GM23248 (cell line): ENCODE measurements around the gene MFSD2A. TPM values are rescaled to one million over a fixed set of nuclear protein-coding genes. Genes with fewer than 3 reads are reported as not detected.
"Not testable (repeated sequence)": the region's sequence is repeated elsewhere in the genome, so short reads cannot be mapped to it uniquely, and the experiment has no call there.

Experiments used
- DNase-seq: peaks from one replicate; pipeline ENCODE4 v3.0.0-alpha.2; 2015
- H2AFZ ChIP-seq: fragments of 200-600 bp; sonication (generic); 2 replicates; pipeline ENCODE4 v1.6.1; 2016; ENCODE audit warnings: antibody characterized with exemption
- H3F3A ChIP-seq: fragments of 200-600 bp; sonication (generic); 2 replicates; pipeline ENCODE4 v1.6.1; 2016; ENCODE audit warnings: mild to moderate bottlenecking, antibody characterized with exemption, mixed run types; ENCODE audit not compliant: insufficient read depth
- H3K27ac ChIP-seq: fragments of 200-600 bp; sonication (generic); 2 replicates; pipeline ENCODE4 v1.5.1; 2016; ENCODE audit warnings: mild to moderate bottlenecking
- H3K27me3 ChIP-seq: fragments of 200-600 bp; sonication (generic); replicated peaks from 2 replicates; pipeline ENCODE4 v1.6.1; 2016; ENCODE audit warnings: mild to moderate bottlenecking; ENCODE audit not compliant: insufficient read depth
- H3K36me3 ChIP-seq: fragments of 200-600 bp; sonication (generic); 2 replicates; pipeline ENCODE4 v1.6.1; 2016; ENCODE audit warnings: low read depth, mild to moderate bottlenecking
- H3K4me1 ChIP-seq: fragments of 200-600 bp; sonication (generic); 2 replicates; pipeline ENCODE4 v1.6.1; 2016; ENCODE audit warnings: mild to moderate bottlenecking; ENCODE audit not compliant: insufficient read depth
- H3K4me2 ChIP-seq: fragments of 200-600 bp; sonication (generic); one replicate; pipeline ENCODE4 v1.6.1; 2016; ENCODE audit warnings: mild to moderate bottlenecking; ENCODE audit not compliant: unreplicated experiment
- H3K4me3 ChIP-seq: fragments of 200-600 bp; sonication (generic); 2 replicates; pipeline ENCODE4 v1.5.1; 2016; ENCODE audit warnings: mild to moderate bottlenecking
- H3K79me2 ChIP-seq: fragments of 200-600 bp; sonication (generic); 2 replicates; pipeline ENCODE4 v1.6.1; 2016; ENCODE audit warnings: mild to moderate bottlenecking; ENCODE audit not compliant: insufficient read depth
- H3K9ac ChIP-seq: fragments of 200-600 bp; sonication (generic); 2 replicates; pipeline ENCODE4 v1.6.1; 2016; ENCODE audit warnings: mild to moderate bottlenecking
- H3K9me2 ChIP-seq: fragments of 200-600 bp; sonication (generic); 2 replicates; pipeline ENCODE4 v1.6.1; 2016; ENCODE audit warnings: mixed run types, mild to moderate bottlenecking, moderate library complexity; ENCODE audit not compliant: insufficient read depth
- H3K9me3 ChIP-seq: fragments of 200-600 bp; sonication (generic); one replicate; pipeline ENCODE4 v1.6.1; 2017; ENCODE audit warnings: low read depth
- H4K20me1 ChIP-seq: fragments of 200-600 bp; sonication (generic); 2 replicates; pipeline ENCODE4 v1.6.0; 2016; ENCODE audit not compliant: insufficient read depth
- EZH2 ChIP-seq: fragments of 200-600 bp; sonication (generic); IDR thresholded peaks from 2 replicates; pipeline ENCODE4 v1.6.1; 2018; ENCODE audit warnings: antibody characterized with exemption, mild to moderate bottlenecking; ENCODE audit not compliant: insufficient read depth, poor library complexity, severe bottlenecking
- EZH2phosphoT487 ChIP-seq: fragments of 200-600 bp; sonication (generic); IDR thresholded peaks from 2 replicates; pipeline ENCODE4 v1.6.1; 2018; ENCODE audit warnings: antibody characterized with exemption, moderate library complexity, mild to moderate bottlenecking, low read depth; ENCODE audit not compliant: insufficient read depth
- WGBS, 2 experiments: methylation state at CpG; one replicate each; pipeline ENCODE4 v1.1.6; 2015 to 2017; ENCODE audit warnings: low lambda C conversion rate in 2 of 2, low coverage in 1 of 2; ENCODE audit errors: missing lambda C conversion rate in 2 of 2; 5-methylcytosine and 5-hydroxymethylcytosine counted together
- in situ Hi-C: fragments of 300-500 bp; cut with MboI; formaldehyde crosslinking; loops from 2 replicates; pipeline ENCODE4 v1.15.0; 2020
- polyA plus RNA-seq: library from polyadenylated mRNA; unstranded; fragments of >200 nt; fragmentation: Nextera tagmentation; extraction: Ambion mirVana; gene quantifications from 2 replicates; pipeline ENCODE4 v1.2.1, GENCODE V29; 2016
- total RNA-seq: library from RNA; depleted of rRNA; stranded (reverse); fragments of >200 nt; shearing (Covaris generic); gene quantifications from 2 replicates; pipeline ENCODE4 v1.2.3, GENCODE V29; 2014

The MFSD2A gene
- total and polyA plus RNA-seq, 2 experiments from 2014 or later, result 4.2 to 4.6 TPM

- no peaks in the 10 kb centered on the region for H3K27me3 ChIP-seq
- no peak overlapping the region for H3K9ac ChIP-seq
- no peaks in the 10 kb centered on the region for H3K9me3 ChIP-seq
- TF ChIP-seq EZH2phosphoT487 (no peak), EZH2 (no peak)
- no peaks in the 10 kb centered on the region for H3K36me3 ChIP-seq
- WGBS, 2 experiments, result 0 to 6% methylated on average over 2 of the region's 2 CpGs
- no peaks in the 10 kb centered on the region for H3K79me2 ChIP-seq
- H3K4me2 ChIP-seq, result peak overlapping the region; percentile 82
- H3K27ac ChIP-seq, result peak overlapping the region; percentile 48
- H3F3A ChIP-seq, result peaks cover 3% of the 10 kb centered on the region; the same call in 1 of the 2 replicates
- no peaks in the 10 kb centered on the region for H3K9me2 ChIP-seq
- in situ Hi-C loops, result no loop called here
- H3K4me3 ChIP-seq, result 0 out of 2 replicates have a peak overlapping the region, but pooled peaks have one; percentile 18
- peak; percentile 94 for DNase-seq
- H2AFZ ChIP-seq, result peak overlapping the region; percentile 73
- peaks cover 18% of the 10 kb centered on the region for H3K4me1 ChIP-seq
- no peaks in the 10 kb centered on the region for H4K20me1 ChIP-seq
Observed at GRCh38 chr1:39981945-39982344, 27.0 kb downstream of the MFSD2A start.

- H3F3A ChIP-seq, H3K27ac ChIP-seq, H3K9ac ChIP-seq, H3K27me3 ChIP-seq, H3K4me3 ChIP-seq, in situ Hi-C loops, DNase-seq, H3K9me2 ChIP-seq, H3K9me3 ChIP-seq, H4K20me1 ChIP-seq, H3K79me2 ChIP-seq, H3K4me2 ChIP-seq, H3K36me3 ChIP-seq, H2AFZ ChIP-seq: not testable (repeated sequence)
- 97% methylated on average over 2 of the region's 2 CpGs; no CpG with 5 or more reads in 1 of the 2 experiments for WGBS, 2 experiments
- peaks cover 14% of the 10 kb centered on the region for H3K4me1 ChIP-seq
Observed at GRCh38 chr1:39984480-39984879, 29.5 kb downstream of the MFSD2A start.

GRCh38 chr1:39984951-39985350 lies 30.0 kb downstream of the MFSD2A start:
- no peak overlapping the region for H3K4me3 ChIP-seq
- H3K4me1 ChIP-seq, result peaks cover 14% of the 10 kb centered on the region
- no peaks in the 10 kb centered on the region for H4K20me1 ChIP-seq
- no peaks in the 10 kb centered on the region; the same call in 1 of the 2 replicates for H3F3A ChIP-seq
- no peaks in the 10 kb centered on the region for H3K36me3 ChIP-seq
- H3K27me3 ChIP-seq, result no peaks in the 10 kb centered on the region
- no peaks in the 10 kb centered on the region for H3K9me3 ChIP-seq
- TF ChIP-seq EZH2, result no peak
- no peak for TF ChIP-seq EZH2phosphoT487
- no peak overlapping the region for H3K9ac ChIP-seq
- no peak for DNase-seq
- H2AFZ ChIP-seq, result no peak overlapping the region
- H3K27ac ChIP-seq, result no peak overlapping the region
- in situ Hi-C loops, result no loop called here
- H3K79me2 ChIP-seq, result no peaks in the 10 kb centered on the region
- no peaks in the 10 kb centered on the region for H3K9me2 ChIP-seq
- H3K4me2 ChIP-seq, result no peak overlapping the region
- 87 to 89% methylated on average over 7 of the region's 7 CpGs for WGBS, 2 experiments

DNA sequence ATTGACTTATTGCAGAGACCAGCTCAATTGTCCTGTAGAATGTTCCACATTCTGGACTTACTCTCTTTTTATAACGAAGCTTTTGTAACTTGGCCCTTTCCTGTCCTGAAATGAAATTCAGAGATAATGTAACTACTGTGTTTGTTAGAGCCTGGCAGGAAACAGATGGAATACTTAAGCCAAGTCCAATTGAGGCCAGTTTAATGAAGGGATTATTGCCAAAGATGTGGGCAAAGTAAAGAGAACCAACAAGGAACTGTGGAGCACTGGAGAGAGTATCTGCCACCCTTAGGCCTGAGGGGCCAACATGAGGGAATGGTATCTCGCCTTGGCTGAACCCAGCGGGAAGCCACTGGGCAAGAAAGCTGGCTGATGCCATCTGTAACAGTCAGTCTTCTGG lies 32.9 kb downstream of the MFSD2A start:
- H3K4me1 ChIP-seq, result peaks cover 8% of the 10 kb centered on the region; the same call in 1 of the 2 replicates
- H2AFZ ChIP-seq, result no peak overlapping the region
- 0 out of 2 replicates have a peak, but pooled peaks cover 5% of the 10 kb centered on the region for H3F3A ChIP-seq
- in situ Hi-C loops, result no loop called here
- H3K9me3 ChIP-seq, result no peaks in the 10 kb centered on the region
- no peaks in the 10 kb centered on the region for H3K9me2 ChIP-seq
- no peaks in the 10 kb centered on the region for H3K79me2 ChIP-seq
- TF ChIP-seq EZH2 (no peak), EZH2phosphoT487 (no peak)
- H3K27ac ChIP-seq, result no peak overlapping the region
- no peak overlapping the region for H3K4me2 ChIP-seq
- H4K20me1 ChIP-seq, result no peaks in the 10 kb centered on the region
- no peak for DNase-seq
- H3K9ac ChIP-seq, result no peak overlapping the region
- no peaks in the 10 kb centered on the region for H3K27me3 ChIP-seq
- WGBS, 2 experiments, result 87 to 92% methylated on average over 3 of the region's 3 CpGs
- H3K4me3 ChIP-seq, result no peak overlapping the region
- no peaks in the 10 kb centered on the region for H3K36me3 ChIP-seq
